CD4-positive, alpha-beta T cell treated with Interferon gamma for 1 hour (primary cell): ENCODE data around the gene OTOS.

Experiments
- DNase-seq: peaks from one replicate; pipeline ENCODE4 v3.0.0-alpha.2; 2020

The OTOS gene

DNA sequence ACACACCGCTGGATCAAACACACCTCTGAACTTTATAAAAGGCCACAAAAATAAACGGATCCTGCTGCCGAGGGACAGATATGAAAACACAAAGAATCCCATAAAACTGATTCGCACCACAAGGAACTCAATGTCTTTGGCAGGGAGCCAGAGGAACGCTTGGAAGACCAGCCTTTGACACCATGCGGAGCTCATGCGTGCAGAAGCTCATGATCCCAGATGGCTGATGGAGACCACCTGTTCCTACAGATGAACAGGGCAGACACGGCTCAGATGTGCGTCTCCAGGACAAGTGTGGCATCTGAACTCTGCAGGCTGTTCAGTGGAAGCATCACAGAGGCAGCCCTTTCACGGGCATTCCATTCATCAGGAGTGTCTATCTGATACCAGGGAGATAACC is 29.2 kb downstream of the OTOS start:
- DNase-seq = no peak

DNA sequence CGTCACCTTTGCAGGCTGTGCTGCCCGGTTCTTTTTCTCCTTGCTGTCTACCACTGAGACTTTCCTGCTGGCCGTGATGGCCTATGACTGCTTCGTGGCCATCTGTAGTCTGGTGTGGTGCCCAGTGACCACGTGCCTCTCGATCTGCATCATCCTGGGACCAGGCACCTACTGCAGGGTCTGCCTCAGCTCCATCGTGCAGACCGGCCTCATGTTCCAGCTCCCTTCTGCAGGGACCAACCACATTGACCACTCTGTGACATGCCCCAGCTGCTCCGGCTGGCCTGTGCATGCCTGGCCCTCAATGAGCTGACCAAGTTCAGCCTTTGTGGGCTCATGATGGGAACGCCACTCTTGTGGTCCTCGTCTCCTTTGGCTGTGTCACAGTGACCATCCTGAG is 31.1 kb downstream of the OTOS start:
- DNase-seq = no peak

DNA sequence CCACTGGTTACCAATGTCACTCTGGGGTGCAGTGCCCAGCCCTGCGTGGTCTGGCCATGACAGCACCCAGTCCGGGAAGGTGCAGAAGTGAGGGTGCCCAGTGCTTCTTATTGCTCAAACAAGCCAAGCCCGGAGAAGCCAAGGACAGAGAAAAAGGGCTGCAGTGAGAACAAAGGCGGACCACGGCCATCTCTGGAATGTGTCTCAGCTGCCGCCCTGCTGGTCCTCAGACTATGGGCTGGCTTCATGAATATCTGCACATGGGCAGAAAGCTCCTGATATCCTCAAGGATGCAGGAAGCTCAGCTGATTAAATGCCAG is 33.0 kb downstream of the OTOS start:
- no peak for DNase-seq

GRCh38 chr2:240106765-240107476 is 33.5 kb downstream of the OTOS start:
- no peak for DNase-seq

- DNase-seq = no peak
These were observed 34.5 kb downstream of the OTOS start for GRCh38 chr2:240105982-240106381.

DNA sequence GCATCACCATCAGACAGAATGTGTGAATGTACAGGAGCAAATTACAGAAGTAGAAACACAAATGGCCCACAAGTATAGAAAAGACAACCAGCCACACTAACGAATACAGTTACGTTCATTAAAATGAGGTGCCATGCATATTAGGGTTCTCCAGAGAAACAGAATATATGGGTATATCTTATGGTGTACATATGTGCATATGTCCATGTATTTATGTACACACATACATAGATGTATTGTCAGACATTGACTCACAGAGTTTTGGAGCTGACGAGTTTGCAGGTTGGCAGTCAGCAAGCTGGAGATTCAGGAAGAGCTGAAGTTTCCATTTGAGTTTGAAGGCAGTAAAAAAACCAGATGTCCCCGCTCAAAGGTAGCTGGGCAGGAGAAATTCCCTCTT is 37.3 kb downstream of the OTOS start:
- DNase-seq = no peak

- no peak for DNase-seq
These were observed 42.1 kb downstream of the OTOS start for GRCh38 chr2:240098349-240098748.

DNA sequence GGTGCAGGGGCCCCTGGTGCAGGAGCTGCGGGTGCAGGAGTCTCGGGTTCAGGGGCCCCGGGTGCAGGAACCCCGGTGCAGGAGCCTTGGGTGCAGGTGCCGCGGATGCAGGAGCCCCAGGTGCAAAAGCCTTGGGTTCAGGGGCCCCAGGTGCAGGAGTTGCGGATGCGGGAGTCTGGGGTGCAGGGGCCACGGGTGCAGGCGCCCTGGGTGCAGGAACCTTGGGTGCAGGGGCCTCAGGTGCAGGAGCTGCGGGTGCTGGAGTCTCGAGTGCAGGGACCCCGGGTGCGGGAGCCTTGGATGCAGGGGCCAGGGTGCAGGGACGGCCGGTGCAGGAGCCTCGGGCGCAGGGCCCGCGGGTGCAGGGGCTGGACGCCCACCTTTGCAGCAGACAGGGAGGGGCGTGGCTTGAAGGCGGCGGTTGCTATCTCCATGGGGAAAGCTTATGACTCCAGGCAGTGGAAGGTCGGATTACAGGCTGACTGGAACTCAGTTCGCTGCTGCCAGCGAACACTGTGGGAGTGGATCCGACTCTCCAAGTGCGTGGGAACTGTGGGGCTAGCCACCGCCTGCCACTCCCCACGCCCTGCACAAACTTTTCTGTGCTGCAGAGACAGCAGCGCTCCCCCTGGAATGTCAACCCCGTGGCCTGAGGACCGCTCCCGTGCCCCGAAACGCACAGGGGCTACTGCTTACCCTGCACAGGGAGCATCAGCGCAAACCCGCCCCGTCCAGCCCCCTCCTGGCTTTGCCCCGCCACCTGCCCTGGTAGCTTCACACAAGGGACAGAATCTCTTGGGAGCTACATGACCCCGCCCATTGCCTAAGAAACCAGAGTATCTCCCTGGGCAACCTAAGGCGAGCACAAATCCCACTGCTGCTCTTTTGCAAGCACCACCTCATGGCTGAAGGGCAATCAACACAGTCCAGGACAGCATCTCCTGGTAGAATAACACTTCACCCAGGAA is 44.6 kb downstream of the OTOS start:
- no peak for DNase-seq

- DNase-seq = no peak
These were observed 51.2 kb downstream of the OTOS start for GRCh38 chr2:240089306-240089705.
